Measurements from ENCODE around the gene CACNA2D2. TPM values are rescaled to one million over a fixed set of nuclear protein-coding genes. Genes with fewer than 3 reads are reported as not detected.

The CACNA2D2 gene
- total and polyA plus RNA-seq, 2 of the 8 experiments (the other 6 are each of a cell fraction or from before 2014, with no cell fraction given), result 14.1 to 25.0 TPM

DNA sequence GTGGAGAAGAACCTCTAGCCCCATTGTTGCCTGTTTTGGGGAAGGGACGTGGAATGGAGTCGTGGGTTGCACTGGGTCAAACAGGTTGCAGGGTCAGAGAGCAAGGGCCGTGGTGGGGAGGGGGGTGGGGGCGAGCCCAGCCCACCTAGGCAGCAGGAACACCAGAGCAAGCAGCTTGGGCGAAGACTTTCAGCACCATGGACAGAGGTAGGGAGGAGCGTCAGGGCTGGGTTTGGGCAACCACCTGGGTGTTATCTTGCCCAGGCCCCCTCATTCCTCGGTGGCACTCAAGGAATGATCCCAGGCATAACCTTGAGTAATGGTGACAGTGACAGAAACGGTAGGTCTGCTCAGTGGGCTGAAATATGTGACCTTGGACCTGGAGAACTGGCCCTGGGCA is 98.2 kb downstream of the CACNA2D2 start:
- Histone ChIP-seq H4K8ac (ENCODE audit: extremely low read depth, insufficient read depth, low read length) (no peak overlapping the region), H2AK5ac (ENCODE audit: low read depth, low read length) (no peak overlapping the region), H3K9ac (replicated peaks in 1 of 4; ENCODE audit: extremely low read depth in 1 of 4, low read depth in 3 of 4, low read length in 3 of 4) (no peak overlapping the region), H3K56ac (replicated peaks; ENCODE audit: insufficient read length, low read depth, low read length) (no peak overlapping the region), H3K79me1 (ENCODE audit: low read depth, low read length) (no peaks in the 10 kb centered on the region), H2BK120ac (replicated peaks; ENCODE audit: low read depth, low read length) (no peak overlapping the region), H3K4me1 (replicated peaks in 1 of 4; ENCODE audit: control insufficient read depth in 3 of 4, insufficient read depth in 4 of 4, low read length in 3 of 4) (no peaks in the 10 kb centered on the region; a peak in 1 of 7 replicates), H2AFZ (ENCODE audit: low read length) (no peak overlapping the region), H3K4me2 (ENCODE audit: insufficient read depth in 1 of 2, low read depth in 2 of 2, low read length in 2 of 2) (no peak overlapping the region), H3K27me3 (replicated peaks in 1 of 4; ENCODE audit: control insufficient read depth in 3 of 4, extremely low read depth in 1 of 4, insufficient read depth in 3 of 4, low read length in 3 of 4) (peaks cover 0 to 3% (median under 1%) of the 10 kb centered on the region in 4 experiments; a peak in 3 of 7 replicates), H3K9me3 (ENCODE audit: insufficient read depth in 2 of 2, low read depth in 1 of 2, low read length in 1 of 2) (no peaks in the 10 kb centered on the region), H3K18ac (ENCODE audit: extremely low read depth, low read length) (no peak overlapping the region), H3K23ac (ENCODE audit: insufficient read length) (no peak overlapping the region), H3K36me3 (ENCODE audit: control insufficient read depth in 2 of 4, insufficient read depth in 4 of 4, low read length in 3 of 4) (no peaks in the 10 kb centered on the region), H3K27ac (ENCODE audit: low read depth, low read length) (no peak overlapping the region), H3K23me2 (ENCODE audit: low read depth, low read length) (no peaks in the 10 kb centered on the region), H2BK20ac (ENCODE audit: low read length) (no peak overlapping the region), H4K5ac (ENCODE audit: insufficient read length, low read depth, low read length) (no peak overlapping the region), H2BK15ac (ENCODE audit: low read length) (no peak overlapping the region), H2BK12ac (ENCODE audit: low read depth, low read length) (no peak overlapping the region), H2BK5ac (ENCODE audit: low read depth, low read length) (no peak overlapping the region), H4K20me1 (replicated peaks in 1 of 2; ENCODE audit: control insufficient read depth in 1 of 2, insufficient read depth in 2 of 2, low read length in 2 of 2) (peaks cover 10 to 21% of the 10 kb centered on the region in 2 experiments), H3K4ac (replicated peaks; ENCODE audit: insufficient read length, low read depth, low read length) (no peak overlapping the region), H3K4me3 (ENCODE audit: extremely low read depth in 1 of 4, insufficient read depth in 2 of 4, low read depth in 3 of 4, low read length in 4 of 4) (no peak overlapping the region), H3K79me2 (ENCODE audit: control insufficient read depth in 1 of 2, insufficient read depth in 2 of 2, low read length in 2 of 2) (no peaks in the 10 kb centered on the region), H3K14ac (ENCODE audit: insufficient read length) (no peak overlapping the region), H4K91ac (replicated peaks; ENCODE audit: insufficient read length, low read length) (no peak overlapping the region)
- WGBS, 2 experiments (ENCODE audit: extremely low coverage in 1 of 2, insufficient coverage in 1 of 2, insufficient read length in 1 of 2, insufficient replicate concordance in 2 of 2, low coverage in 1 of 2, low lambda C conversion rate in 2 of 2, missing lambda C conversion rate in 1 of 2), result 53% methylated on average over 6 of the region's 8 CpGs; no CpG with 5 or more reads in 1 of the 2 experiments
- TF ChIP-seq RNF2 (IDR thresholded peaks at IDR 0.05; ENCODE audit: borderline replicate concordance, low read depth, low read length, missing control alignments, poor library complexity, severe bottlenecking), result no peak
- TF ChIP-seq GABPA (IDR thresholded peaks at IDR 0.05; ENCODE audit: borderline replicate concordance, insufficient read depth, low read length), result peak; percentile 54; the same call in 1 of the 2 replicates
- no peak for TF ChIP-seq ZNF274 (IDR thresholded peaks at IDR 0.05; ENCODE audit: borderline replicate concordance, extremely low read depth, low read length)
- TF ChIP-seq POLR2AphosphoS5 (IDR thresholded peaks at IDR 0.05; ENCODE audit: low read depth, low read length), result no peak
- TF ChIP-seq SIN3A (conservative IDR thresholded peaks at IDR 0.05 in 1 of 2, IDR thresholded peaks at IDR 0.05 in 1 of 2; ENCODE audit: low read depth in 1 of 2, low read length in 2 of 2), result peak; percentile 83 to 89; a peak in 3 of 4 replicates
- no peak for TF ChIP-seq SAP30 (IDR thresholded peaks at IDR 0.05; ENCODE audit: insufficient read depth, insufficient replicate concordance, low read length)
- TF ChIP-seq JUN (IDR thresholded peaks at IDR 0.05; ENCODE audit: low read depth, low read length), result no peak
- CTCF ChIA-PET (ENCODE audit: partially characterized antibody), result interaction anchor here (1.1 to 1.8 kb wide), 6 partner anchors 10 to 144 kb away, joined by 3 to 4 read pairs (median 4); no protein-coding TSS in a partner anchor
- POLR2A ChIA-PET (ENCODE audit: partially characterized antibody), result interaction anchor here (1.4 kb wide), 1 partner anchor 161 kb away, joined by 3 read pairs; no protein-coding TSS in a partner anchor
- no peak for FAIRE-seq
- peak; percentile 15 to 84 for DNase-seq (ENCODE audit: low read depth in 1 of 2, low spot score in 2 of 2)

All from H1 (cell line).